HG03066 (cell line): Measurements from ENCODE around the gene AP3B1.
"Not testable (repeated sequence)": the region's sequence is repeated elsewhere in the genome, so short reads cannot be mapped to it uniquely, and the experiment has no call there.

Source experiments
- ATAC-seq: cut with Tn5 transposase; IDR thresholded peaks from one replicate; pipeline ENCODE4 v1.9.1; 2021; ENCODE audit warnings: low read depth; ENCODE audit not compliant: unreplicated experiment

AP3B1 gene

GRCh38 chr5:78245136-78245535 is 49.4 kb downstream of the AP3B1 start:
- ATAC-seq = no peak

GRCh38 chr5:78243639-78244038 is 50.9 kb downstream of the AP3B1 start:
- no peak for ATAC-seq

- no peak for ATAC-seq
Observed at GRCh38 chr5:78243091-78243490, 51.4 kb downstream of the AP3B1 start.

GRCh38 chr5:78242001-78242400 is 52.5 kb downstream of the AP3B1 start:
- no peak for ATAC-seq

- ATAC-seq = no peak
Observed at GRCh38 chr5:78237911-78238310, 56.6 kb downstream of the AP3B1 start.

- no peak for ATAC-seq
Observed at GRCh38 chr5:78236046-78236445, 58.5 kb downstream of the AP3B1 start.

GRCh38 chr5:78235289-78235688 is 59.2 kb downstream of the AP3B1 start:
- ATAC-seq = no peak

GRCh38 chr5:78234804-78235203 is 59.7 kb downstream of the AP3B1 start:
- no peak for ATAC-seq

GRCh38 chr5:78232163-78232562 is 62.3 kb downstream of the AP3B1 start:
- no peak for ATAC-seq

- no peak for ATAC-seq
Observed at GRCh38 chr5:78224358-78224757, 70.1 kb downstream of the AP3B1 start.

- peak; percentile 99 for ATAC-seq
Observed at GRCh38 chr5:78221964-78222451, 72.5 kb downstream of the AP3B1 start.

GRCh38 chr5:78221467-78221866 is 73.0 kb downstream of the AP3B1 start:
- no peak for ATAC-seq

- no peak for ATAC-seq
Observed at GRCh38 chr5:78215972-78216371, 78.5 kb downstream of the AP3B1 start.

- ATAC-seq = no peak
Observed at GRCh38 chr5:78215565-78215964, 78.9 kb downstream of the AP3B1 start.

GRCh38 chr5:78213799-78214198 is 80.7 kb downstream of the AP3B1 start:
- ATAC-seq = no peak

- no peak for ATAC-seq
Observed at GRCh38 chr5:78211052-78211451, 83.4 kb downstream of the AP3B1 start.

GRCh38 chr5:78204241-78204640 is 90.3 kb downstream of the AP3B1 start:
- ATAC-seq = no peak

GRCh38 chr5:78203815-78204214 is 90.7 kb downstream of the AP3B1 start:
- ATAC-seq = no peak

GRCh38 chr5:78190402-78190801 is 104.1 kb downstream of the AP3B1 start:
- ATAC-seq = no peak

GRCh38 chr5:78188681-78189080 is 105.8 kb downstream of the AP3B1 start:
- not testable (repeated sequence) for ATAC-seq

- ATAC-seq = no peak
Observed at GRCh38 chr5:78187172-78187571, 107.3 kb downstream of the AP3B1 start.

- ATAC-seq = no peak
Observed at GRCh38 chr5:78182838-78183237, 111.7 kb downstream of the AP3B1 start.

- no peak for ATAC-seq
Observed at GRCh38 chr5:78178356-78178755, 116.1 kb downstream of the AP3B1 start.
